ENCODE measurements around the gene STK10.

- TF ChIP-seq CTCF (IDR thresholded peaks at IDR 0.05; ENCODE audit: low read depth, low read length) (no peak), EZH2phosphoT487 (IDR thresholded peaks at IDR 0.05; ENCODE audit: low read depth) (no peak)
Measured at GRCh38 chr5:172151661-172152210, 36.3 kb downstream of the STK10 start.

Measured in OCI-LY3 (cell line).